Measurements from ENCODE around the gene CREG2.
A peak's percentile ranks its signal among the peaks of the same experiment; 100 is the strongest.

Gene CREG2

GRCh38 chr2:101330253-101330933 lies 56.9 kb downstream of the CREG2 start:
- Histone ChIP-seq H3K4me3 (replicated peaks; ENCODE audit: insufficient read depth, low read length) (no peak overlapping the region), H3K27me3 (ENCODE audit: insufficient read depth, poor library complexity, severe bottlenecking) (no peaks in the 10 kb centered on the region), H3K27ac (replicated peaks) (no peak overlapping the region)
- DNase-seq (ENCODE audit: low read depth in 1 of 2, low spot score in 1 of 2), result no peak
- TF ChIP-seq GABPA (IDR thresholded peaks at IDR 0.05; ENCODE audit: low read depth) (no peak), POLR2AphosphoS5 (IDR thresholded peaks at IDR 0.05; ENCODE audit: low read depth) (no peak), CTCF (IDR thresholded peaks at IDR 0.05; ENCODE audit: insufficient read depth, low read length) (no peak), SPI1 (IDR thresholded peaks at IDR 0.05; ENCODE audit: borderline replicate concordance, low read depth) (no peak), REST (IDR thresholded peaks at IDR 0.05; ENCODE audit: insufficient replicate concordance, low read depth) (no peak)

- TF ChIP-seq REST (IDR thresholded peaks at IDR 0.05; ENCODE audit: insufficient replicate concordance, low read depth) (no peak), GABPA (IDR thresholded peaks at IDR 0.05; ENCODE audit: low read depth) (no peak), POLR2AphosphoS5 (IDR thresholded peaks at IDR 0.05; ENCODE audit: low read depth) (no peak), SPI1 (IDR thresholded peaks at IDR 0.05; ENCODE audit: borderline replicate concordance, low read depth) (no peak), CTCF (IDR thresholded peaks at IDR 0.05; ENCODE audit: insufficient read depth, low read length) (no peak)
- H3K27me3 ChIP-seq (ENCODE audit: insufficient read depth, poor library complexity, severe bottlenecking), result no peaks in the 10 kb centered on the region
- peak overlapping the region; percentile 16 for H3K27ac ChIP-seq (replicated peaks)
- H3K4me3 ChIP-seq (replicated peaks; ENCODE audit: insufficient read depth, low read length), result no peak overlapping the region
- DNase-seq (ENCODE audit: low read depth in 1 of 2, low spot score in 1 of 2), result peak in 1 of 2 experiments; percentile 21
These were observed 58.3 kb downstream of the CREG2 start for GRCh38 chr2:101329026-101329425.

GRCh38 chr2:101328474-101329007 lies 58.8 kb downstream of the CREG2 start:
- peak; percentile 96 to 98 for DNase-seq (ENCODE audit: low read depth in 1 of 2, low spot score in 1 of 2)
- Histone ChIP-seq H3K27ac (replicated peaks) (peak overlapping the region; percentile 67), H3K27me3 (ENCODE audit: insufficient read depth, poor library complexity, severe bottlenecking) (no peaks in the 10 kb centered on the region), H3K4me3 (replicated peaks; ENCODE audit: insufficient read depth, low read length) (no peak overlapping the region)
- TF ChIP-seq GABPA (IDR thresholded peaks at IDR 0.05; ENCODE audit: low read depth), result peak; percentile 72
- peak; percentile 83 for TF ChIP-seq POLR2AphosphoS5 (IDR thresholded peaks at IDR 0.05; ENCODE audit: low read depth)
- no peak for TF ChIP-seq REST (IDR thresholded peaks at IDR 0.05; ENCODE audit: insufficient replicate concordance, low read depth)
- TF ChIP-seq CTCF (IDR thresholded peaks at IDR 0.05; ENCODE audit: insufficient read depth, low read length), result no peak
- TF ChIP-seq SPI1 (IDR thresholded peaks at IDR 0.05; ENCODE audit: borderline replicate concordance, low read depth), result peak; percentile 96

Data from HL-60 (cell line).